ENCODE results near the gene FHL3.

DNA sequence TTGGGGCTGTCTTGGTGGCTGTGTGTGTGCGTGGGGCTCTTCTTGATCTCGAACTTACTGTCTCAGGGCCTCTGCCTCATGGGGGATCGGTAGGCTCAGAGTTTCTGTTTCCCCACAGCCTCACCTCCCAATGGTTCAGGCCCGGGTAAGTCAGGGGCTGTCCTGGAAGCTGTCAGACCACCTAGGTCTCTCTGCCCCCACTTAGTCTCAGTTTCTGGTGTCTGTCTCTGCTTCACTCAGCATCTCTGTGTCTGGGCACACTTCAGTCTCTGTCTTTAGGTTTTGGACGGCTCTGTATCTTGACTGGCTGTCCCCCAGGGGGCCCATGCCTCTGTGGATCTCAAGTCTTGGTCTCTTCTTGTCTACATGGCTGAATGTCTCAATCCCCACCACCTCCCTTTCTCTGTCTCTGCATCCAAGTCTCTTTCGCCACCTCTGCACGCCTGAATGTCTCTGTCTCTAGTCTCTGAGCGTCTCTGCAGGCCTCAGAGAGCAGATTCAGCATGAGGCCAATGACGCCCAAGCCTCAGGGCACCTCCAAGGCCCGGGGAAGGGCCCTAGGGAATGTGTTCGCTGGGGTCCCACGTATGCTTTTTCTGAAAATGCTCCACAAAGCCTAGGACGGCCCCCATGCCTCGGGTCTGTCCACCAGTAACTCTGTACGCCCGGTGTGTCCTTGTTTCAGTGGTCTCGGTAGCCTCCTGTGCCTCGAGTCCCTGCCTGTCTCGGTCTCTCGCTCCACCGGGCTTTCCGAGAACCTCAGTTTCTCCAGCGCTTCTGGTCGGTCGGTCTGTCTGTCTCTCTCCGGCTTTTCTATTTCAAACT, 818 bp downstream of the FHL3 start:
- TF ChIP-seq, protein P1, sequence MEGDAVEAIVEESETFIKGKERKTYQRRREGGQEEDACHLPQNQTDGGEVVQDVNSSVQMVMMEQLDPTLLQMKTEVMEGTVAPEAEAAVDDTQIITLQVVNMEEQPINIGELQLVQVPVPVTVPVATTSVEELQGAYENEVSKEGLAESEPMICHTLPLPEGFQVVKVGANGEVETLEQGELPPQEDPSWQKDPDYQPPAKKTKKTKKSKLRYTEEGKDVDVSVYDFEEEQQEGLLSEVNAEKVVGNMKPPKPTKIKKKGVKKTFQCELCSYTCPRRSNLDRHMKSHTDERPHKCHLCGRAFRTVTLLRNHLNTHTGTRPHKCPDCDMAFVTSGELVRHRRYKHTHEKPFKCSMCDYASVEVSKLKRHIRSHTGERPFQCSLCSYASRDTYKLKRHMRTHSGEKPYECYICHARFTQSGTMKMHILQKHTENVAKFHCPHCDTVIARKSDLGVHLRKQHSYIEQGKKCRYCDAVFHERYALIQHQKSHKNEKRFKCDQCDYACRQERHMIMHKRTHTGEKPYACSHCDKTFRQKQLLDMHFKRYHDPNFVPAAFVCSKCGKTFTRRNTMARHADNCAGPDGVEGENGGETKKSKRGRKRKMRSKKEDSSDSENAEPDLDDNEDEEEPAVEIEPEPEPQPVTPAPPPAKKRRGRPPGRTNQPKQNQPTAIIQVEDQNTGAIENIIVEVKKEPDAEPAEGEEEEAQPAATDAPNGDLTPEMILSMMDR (IDR thresholded peaks at IDR 0.05 in 8 of 11, conservative IDR thresholded peaks at IDR 0.05 in 3 of 11), result no peak
- TF ChIP-seq POLR2AphosphoS5 (IDR thresholded peaks at IDR 0.05), result no peak

Measured in spleen (tissue), 7 donors.